OCI-LY7 (cell line): Measurements from ENCODE around the gene CAPN13. TPM values are rescaled to one million over a fixed set of nuclear protein-coding genes. Genes with fewer than 3 reads are reported as not detected.

Experiments
- BruUV-seq: library from RNA; stranded (reverse); fragments of 400-500 nt; replicated peaks from 2 replicates; lab custom pipeline; 2021; lab: Mats Ljungman, UMichigan
- CTCF ChIA-PET: fragments of 300-600 bp; sonication (Branson Sonifier 250); formaldehyde crosslinking; loops from one replicate; lab custom pipeline; 2022; ENCODE audit warnings: antibody characterized with exemption; ENCODE audit not compliant: unreplicated experiment; lab: Charles Lee
- POLR2A ChIA-PET: fragments of 300-600 bp; sonication (Branson Sonifier 250); formaldehyde crosslinking; loops from one replicate; lab custom pipeline; 2022; ENCODE audit warnings: antibody characterized with exemption; lab: Charles Lee
- DNase-seq: peaks from one replicate; pipeline ENCODE4 v3.0.0-alpha.2; 2015; ENCODE audit warnings: low spot score
- H2AFZ ChIP-seq: fragments of 200-600 bp; sonication (generic), shearing (Covaris generic); 2 replicates; pipeline ENCODE4 v1.6.1; 2014; ENCODE audit warnings: mild to moderate bottlenecking, antibody characterized with exemption, low read length, moderate library complexity
- H3K27ac ChIP-seq: fragments of 200-600 bp; sonication (generic); 2 replicates; pipeline ENCODE4 v1.5.1; 2014; ENCODE audit warnings: mixed run types, low read depth, mild to moderate bottlenecking, moderate library complexity, low read length, inconsistent platforms; ENCODE audit not compliant: poor library complexity, severe bottlenecking
- H3K36me3 ChIP-seq: fragments of 200-600 bp; sonication (generic); 2 replicates; pipeline ENCODE4 v1.6.1; 2014; ENCODE audit warnings: mild to moderate bottlenecking, antibody characterized with exemption, low read length, moderate library complexity, mixed read lengths; ENCODE audit not compliant: insufficient read depth
- H3K4me1 ChIP-seq: fragments of 200-600 bp; sonication (generic); 2 replicates; pipeline ENCODE4 v1.5.1; 2014; ENCODE audit warnings: mild to moderate bottlenecking, low read length; ENCODE audit not compliant: insufficient read depth, poor library complexity, severe bottlenecking
- H3K4me2 ChIP-seq: fragments of 200-600 bp; sonication (generic); 2 replicates; pipeline ENCODE4 v1.6.1; 2014; ENCODE audit warnings: mild to moderate bottlenecking, low read length
- H3K4me3 ChIP-seq: fragments of 200-600 bp; sonication (generic); 2 replicates; pipeline ENCODE4 v1.5.1; 2014; ENCODE audit warnings: mild to moderate bottlenecking, low read depth, low read length; ENCODE audit not compliant: poor library complexity, severe bottlenecking
- H3K79me2 ChIP-seq: fragments of 200-600 bp; sonication (generic); 2 replicates; pipeline ENCODE4 v1.6.1; 2016; ENCODE audit warnings: low read depth, mild to moderate bottlenecking, low read length, moderate library complexity, mixed read lengths; ENCODE audit not compliant: insufficient read depth
- H3K9me2 ChIP-seq: fragments of 200-600 bp; sonication (generic); 2 replicates; pipeline ENCODE4 v1.6.1; 2016; ENCODE audit warnings: mild to moderate bottlenecking, low read length, mixed read lengths; ENCODE audit not compliant: insufficient read depth
- H3K9me3 ChIP-seq: fragments of 200-600 bp; sonication (generic); 2 replicates; pipeline ENCODE4 v1.6.1; 2014; ENCODE audit warnings: mild to moderate bottlenecking, mixed run types, low read length, mixed read lengths
- H4K20me1 ChIP-seq: fragments of 200-600 bp; sonication (generic); 2 replicates; pipeline ENCODE4 v1.6.1; 2014; ENCODE audit warnings: mild to moderate bottlenecking, antibody characterized with exemption, low read length, moderate library complexity, mixed read lengths; ENCODE audit not compliant: insufficient read depth
- CTCF ChIP-seq: fragments of 200-600 bp; sonication (generic); conservative IDR thresholded peaks from 2 replicates; pipeline ENCODE4 v1.5.1; 2014; ENCODE audit warnings: mild to moderate bottlenecking, antibody characterized with exemption, low read length, moderate library complexity, mixed read lengths
- EZH2phosphoT487 ChIP-seq: fragments of 200-600 bp; sonication (generic); IDR thresholded peaks from 2 replicates; pipeline ENCODE4 v1.6.1; 2018; ENCODE audit warnings: low read depth, borderline replicate concordance, mild to moderate bottlenecking, mixed run types, antibody characterized with exemption, low read length, moderate library complexity, mixed read lengths
- intact Hi-C: fragments of 100-400 bp; cut with micrococcal nuclease; formaldehyde crosslinking; loops from one replicate; pipeline ENCODE4 v1.10.0; 2022; ENCODE audit not compliant: unreplicated experiment
- total RNA-seq, 2 experiments: library from RNA; depleted of rRNA in 1 of 2; stranded (reverse); fragments of >200 nt in 1 of 2; shearing (Covaris generic) in 1 of 2; gene quantifications; 2 replicates each; pipeline ENCODE4 v1.2.3, GENCODE V29; 2014 to 2022

The CAPN13 gene
- total RNA-seq, 2 experiments from 2014 or later: 0.13 TPM; not detected in 1

DNA sequence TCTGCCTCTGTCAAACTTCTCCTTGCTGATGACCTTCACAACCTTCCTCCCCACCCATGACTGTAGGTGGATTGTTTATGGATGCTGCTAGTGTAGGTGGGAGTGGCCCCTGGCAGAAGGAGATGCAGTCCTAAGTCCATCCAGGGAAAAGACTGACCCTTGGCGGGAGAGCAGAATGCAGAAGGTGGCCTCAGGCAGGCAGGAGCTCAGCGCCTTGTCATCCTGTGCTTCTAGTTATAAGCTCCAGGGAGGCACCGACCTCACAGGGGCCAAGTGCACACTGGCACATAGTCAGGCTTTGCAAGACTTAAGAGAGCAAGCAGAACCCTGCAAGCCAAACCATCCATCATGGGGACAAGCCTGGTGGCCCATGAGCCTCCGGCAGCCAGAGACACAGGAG lies 74.4 kb downstream of the CAPN13 start:
- H3K9me3 ChIP-seq: no peaks in the 10 kb centered on the region
- no peak overlapping the region for H2AFZ ChIP-seq
- TF ChIP-seq CTCF (no peak), EZH2phosphoT487 (no peak)
- ChIA-PET CTCF (no interaction called here), POLR2A (no interaction called here)
- H3K4me2 ChIP-seq: no peak overlapping the region
- H3K4me1 ChIP-seq: no peaks in the 10 kb centered on the region
- H3K36me3 ChIP-seq: no peaks in the 10 kb centered on the region
- H4K20me1 ChIP-seq: no peaks in the 10 kb centered on the region
- BruUV-seq: no TSS peak
- no peak overlapping the region for H3K4me3 ChIP-seq
- no peak overlapping the region for H3K27ac ChIP-seq
- H3K9me2 ChIP-seq: no peaks in the 10 kb centered on the region
- no peak for DNase-seq
- intact Hi-C loops: no loop called here
- no peaks in the 10 kb centered on the region for H3K79me2 ChIP-seq

DNA sequence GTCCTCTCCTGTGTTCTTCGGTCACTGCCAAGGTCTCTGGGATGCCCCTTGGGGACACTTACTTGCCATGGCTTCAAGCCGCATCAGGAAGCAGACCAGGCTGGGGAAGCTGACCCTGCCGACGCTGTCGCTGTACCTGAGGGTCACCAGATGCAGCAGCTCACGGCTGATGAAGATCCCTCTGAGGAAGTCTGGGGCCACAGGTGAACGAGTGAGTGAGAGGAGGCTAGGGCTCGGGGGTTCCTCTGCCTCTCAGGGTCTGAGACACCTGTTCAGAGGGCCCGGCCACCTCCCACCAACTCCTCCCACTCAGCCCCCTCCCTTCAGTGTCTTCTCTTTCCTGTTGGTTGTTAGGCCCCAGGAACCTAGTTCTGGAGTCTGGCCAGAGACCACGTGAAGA lies 74.9 kb downstream of the CAPN13 start:
- Histone ChIP-seq H3K27ac (no peak overlapping the region), H3K36me3 (no peaks in the 10 kb centered on the region), H4K20me1 (no peaks in the 10 kb centered on the region), H3K4me2 (no peak overlapping the region), H3K79me2 (no peaks in the 10 kb centered on the region), H3K4me1 (no peaks in the 10 kb centered on the region), H3K4me3 (no peak overlapping the region), H3K9me3 (no peaks in the 10 kb centered on the region), H2AFZ (no peak overlapping the region), H3K9me2 (no peaks in the 10 kb centered on the region)
- ChIA-PET CTCF (no interaction called here), POLR2A (no interaction called here)
- BruUV-seq: no TSS peak
- TF ChIP-seq EZH2phosphoT487 (no peak), CTCF (no peak)
- no peak for DNase-seq
- intact Hi-C loops: no loop called here

- H3K79me2 ChIP-seq: no peaks in the 10 kb centered on the region
- no peaks in the 10 kb centered on the region for H3K9me3 ChIP-seq
- no peaks in the 10 kb centered on the region for H3K4me1 ChIP-seq
- DNase-seq: no peak
- CTCF ChIA-PET: interaction anchor here (0.6 kb wide), 1 partner anchor 141 kb away, joined by 3 read pairs; no protein-coding TSS in a partner anchor
- no peak overlapping the region for H2AFZ ChIP-seq
- no peaks in the 10 kb centered on the region for H3K36me3 ChIP-seq
- no peak for TF ChIP-seq CTCF
- no peak for TF ChIP-seq EZH2phosphoT487
- no peaks in the 10 kb centered on the region for H3K9me2 ChIP-seq
- no TSS peak for BruUV-seq
- H3K4me2 ChIP-seq: no peak overlapping the region
- H4K20me1 ChIP-seq: no peaks in the 10 kb centered on the region
- no peak overlapping the region for H3K4me3 ChIP-seq
- intact Hi-C loops: no loop called here
- POLR2A ChIA-PET: no interaction called here
- H3K27ac ChIP-seq: no peak overlapping the region
Measured at GRCh38 chr2:30731706-30732105, 75.5 kb downstream of the CAPN13 start.
